ENCODE measurements around the gene ZNF575.
A peak's percentile ranks its signal among the peaks of the same experiment; 100 is the strongest.
"Not testable (repeated sequence)": the region's sequence is repeated elsewhere in the genome, so short reads cannot be mapped to it uniquely, and the experiment has no call there.

Gene ZNF575

GRCh38 chr19:43511324-43511723 lies 21.7 kb upstream of the ZNF575 start:
- no peak for DNase-seq

GRCh38 chr19:43512399-43512798 lies 20.6 kb upstream of the ZNF575 start:
- DNase-seq = not testable (repeated sequence)

GRCh38 chr19:43518051-43518450 lies 14.9 kb upstream of the ZNF575 start:
- no peak for DNase-seq

GRCh38 chr19:43519436-43520088 lies 13.4 kb upstream of the ZNF575 start:
- DNase-seq = peak; percentile 80 to 84

- DNase-seq = no peak
These were observed 10.1 kb upstream of the ZNF575 start for GRCh38 chr19:43522929-43523328.

- DNase-seq = not testable (repeated sequence)
These were observed 9.3 kb upstream of the ZNF575 start for GRCh38 chr19:43523696-43524095.

GRCh38 chr19:43524922-43525835 lies 7.8 kb upstream of the ZNF575 start:
- peak; percentile 73 to 74 for DNase-seq

- DNase-seq = peak in 1 of 2 donors; percentile 25
These were observed 6.9 kb upstream of the ZNF575 start for GRCh38 chr19:43525836-43526771.

GRCh38 chr19:43526884-43527859 lies 5.8 kb upstream of the ZNF575 start, which contains the start of gene ETHE1:
ETHE1 (minus strand) TSS chr19:43527201; CDS start chr19:43527177, 24 bp downstream.
- peak; percentile 61 to 77 for DNase-seq

- no peak for DNase-seq
These were observed 4.9 kb upstream of the ZNF575 start for GRCh38 chr19:43527860-43528622.

GRCh38 chr19:43532571-43532961 lies 422 bp upstream of the ZNF575 start:
- DNase-seq = no peak

GRCh38 chr19:43533546-43534304 lies 737 bp downstream of the ZNF575 start:
- peak; percentile 95 to 97 for DNase-seq

- no peak for DNase-seq
These were observed 1.4 kb downstream of the ZNF575 start for GRCh38 chr19:43534305-43534815.

- peak in 1 of 2 donors; percentile 19 for DNase-seq
These were observed 2.1 kb downstream of the ZNF575 start for GRCh38 chr19:43534816-43535761.

GRCh38 chr19:43538922-43539321 lies 5.9 kb downstream of the ZNF575 start:
- DNase-seq = no peak

- DNase-seq = no peak
These were observed 7.4 kb downstream of the ZNF575 start for GRCh38 chr19:43540381-43540780.

- no peak for DNase-seq
These were observed 9.1 kb downstream of the ZNF575 start for GRCh38 chr19:43541920-43542650.

- DNase-seq = no peak
These were observed 11.1 kb downstream of the ZNF575 start for GRCh38 chr19:43544077-43544476.
